PC-3 (cell line): ENCODE results near the gene IL34.

ENCODE experiments used
- EZH2phosphoT487 ChIP-seq: fragments of 300-600 bp; sonication (generic); IDR thresholded peaks from 2 replicates; pipeline ENCODE4 v1.6.1; 2018; ENCODE audit warnings: mild to moderate bottlenecking, antibody characterized with exemption, low read length, borderline replicate concordance
- TF ChIP-seq, protein P1 (sequence below): fragments of 300-600 bp; sonication (generic); conservative IDR thresholded peaks from 2 replicates; pipeline ENCODE4 v1.5.1; 2017; ENCODE audit warnings: antibody characterized with exemption, low read depth, mild to moderate bottlenecking, low read length

DNA sequence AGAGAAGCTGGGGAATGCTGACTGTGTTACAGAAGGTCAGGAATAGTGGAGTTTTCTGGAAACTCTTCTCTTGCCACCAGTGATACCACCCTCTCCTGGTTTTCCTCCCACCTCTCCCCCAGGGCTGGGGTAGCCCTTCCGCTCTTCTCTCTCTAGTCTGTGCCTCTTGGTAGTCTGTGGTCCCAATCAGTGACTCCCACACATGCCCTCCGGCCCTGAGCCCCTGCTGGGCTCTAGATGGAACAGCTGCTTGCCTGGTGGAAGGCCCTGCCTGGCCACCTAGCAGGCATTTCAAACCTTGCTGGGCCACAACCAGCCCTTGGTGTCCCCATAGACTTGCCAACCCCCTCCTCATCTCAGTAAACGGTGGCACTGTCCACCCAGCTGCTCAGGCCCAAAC lies 54.7 kb downstream of the IL34 start:
- TF ChIP-seq, protein P1, sequence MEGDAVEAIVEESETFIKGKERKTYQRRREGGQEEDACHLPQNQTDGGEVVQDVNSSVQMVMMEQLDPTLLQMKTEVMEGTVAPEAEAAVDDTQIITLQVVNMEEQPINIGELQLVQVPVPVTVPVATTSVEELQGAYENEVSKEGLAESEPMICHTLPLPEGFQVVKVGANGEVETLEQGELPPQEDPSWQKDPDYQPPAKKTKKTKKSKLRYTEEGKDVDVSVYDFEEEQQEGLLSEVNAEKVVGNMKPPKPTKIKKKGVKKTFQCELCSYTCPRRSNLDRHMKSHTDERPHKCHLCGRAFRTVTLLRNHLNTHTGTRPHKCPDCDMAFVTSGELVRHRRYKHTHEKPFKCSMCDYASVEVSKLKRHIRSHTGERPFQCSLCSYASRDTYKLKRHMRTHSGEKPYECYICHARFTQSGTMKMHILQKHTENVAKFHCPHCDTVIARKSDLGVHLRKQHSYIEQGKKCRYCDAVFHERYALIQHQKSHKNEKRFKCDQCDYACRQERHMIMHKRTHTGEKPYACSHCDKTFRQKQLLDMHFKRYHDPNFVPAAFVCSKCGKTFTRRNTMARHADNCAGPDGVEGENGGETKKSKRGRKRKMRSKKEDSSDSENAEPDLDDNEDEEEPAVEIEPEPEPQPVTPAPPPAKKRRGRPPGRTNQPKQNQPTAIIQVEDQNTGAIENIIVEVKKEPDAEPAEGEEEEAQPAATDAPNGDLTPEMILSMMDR: no peak
- TF ChIP-seq EZH2phosphoT487: no peak
